Measurements from ENCODE around the gene TMEM201.

TMEM201 gene

GRCh38 chr1:9630331-9631111, 41.8 kb downstream of the TMEM201 start:
- H3K4me3 ChIP-seq (ENCODE audit: control insufficient read depth, low read depth, low read length) = no peak overlapping the region
- no peak for TF ChIP-seq CTCF (conservative IDR thresholded peaks at IDR 0.05; ENCODE audit: control insufficient read depth, insufficient read depth, low read depth, low read length)
- DNase-seq (ENCODE audit: low read depth) = no peak

- no peak for TF ChIP-seq CTCF (conservative IDR thresholded peaks at IDR 0.05; ENCODE audit: control insufficient read depth, insufficient read depth, low read depth, low read length)
- H3K4me3 ChIP-seq (ENCODE audit: control insufficient read depth, low read depth, low read length) = no peak overlapping the region
- DNase-seq (ENCODE audit: low read depth) = no peak
Measured at GRCh38 chr1:9631613-9632012, 42.9 kb downstream of the TMEM201 start.

- TF ChIP-seq CTCF (conservative IDR thresholded peaks at IDR 0.05; ENCODE audit: control insufficient read depth, insufficient read depth, low read depth, low read length) = no peak
- no peak for DNase-seq (ENCODE audit: low read depth)
- no peak overlapping the region for H3K4me3 ChIP-seq (ENCODE audit: control insufficient read depth, low read depth, low read length)
Measured at GRCh38 chr1:9633493-9633892, 44.8 kb downstream of the TMEM201 start.

GRCh38 chr1:9634582-9634981, 45.9 kb downstream of the TMEM201 start:
- DNase-seq (ENCODE audit: low read depth) = no peak
- no peak for TF ChIP-seq CTCF (conservative IDR thresholded peaks at IDR 0.05; ENCODE audit: control insufficient read depth, insufficient read depth, low read depth, low read length)
- H3K4me3 ChIP-seq (ENCODE audit: control insufficient read depth, low read depth, low read length) = no peak overlapping the region

- DNase-seq (ENCODE audit: low read depth) = no peak
- no peak for TF ChIP-seq CTCF (conservative IDR thresholded peaks at IDR 0.05; ENCODE audit: control insufficient read depth, insufficient read depth, low read depth, low read length)
- no peak overlapping the region for H3K4me3 ChIP-seq (ENCODE audit: control insufficient read depth, low read depth, low read length)
Measured at GRCh38 chr1:9639227-9639626, 50.5 kb downstream of the TMEM201 start.

- H3K4me3 ChIP-seq (ENCODE audit: control insufficient read depth, low read depth, low read length) = no peak overlapping the region
- DNase-seq (ENCODE audit: low read depth) = no peak
- TF ChIP-seq CTCF (conservative IDR thresholded peaks at IDR 0.05; ENCODE audit: control insufficient read depth, insufficient read depth, low read depth, low read length) = no peak
Measured at GRCh38 chr1:9643351-9644256, 54.9 kb downstream of the TMEM201 start.

All from fibroblast of mammary gland (primary cell).